HL-60 (cell line): Measurements from ENCODE around the gene GRIA3.

Source experiments
- CTCF ChIP-seq: IDR thresholded peaks from one replicate; pipeline ENCODE4 v1.5.1; 2011; ENCODE audit warnings: low read length, control low read depth, inconsistent platforms; ENCODE audit not compliant: insufficient read depth
- POLR2AphosphoS5 ChIP-seq: IDR thresholded peaks from 2 replicates; pipeline ENCODE4 v1.6.1; 2012; ENCODE audit warnings: low read depth

- TF ChIP-seq CTCF (no peak), POLR2AphosphoS5 (no peak)
These were observed 174.4 kb downstream of the GRIA3 start for GRCh38 chrX:123358457-123358856.
